H9 (cell line): ENCODE results near the gene UBP1. TPM values are rescaled to one million over a fixed set of nuclear protein-coding genes. Genes with fewer than 3 reads are reported as not detected.

ENCODE experiments used
- DNase-seq: peaks from one replicate; pipeline ENCODE4 v3.0.0-alpha.2; 2017
- H2AFZ ChIP-seq: one replicate; pipeline ENCODE4 v1.6.1; 2013; ENCODE audit warnings: mild to moderate bottlenecking, low read length, control low read depth, moderate library complexity
- H2AK5ac ChIP-seq: 2 replicates; pipeline ENCODE4 v1.6.1; 2013; ENCODE audit warnings: low read length, control low read depth, mixed read lengths; ENCODE audit not compliant: insufficient read length
- H2BK120ac ChIP-seq: one replicate; pipeline ENCODE4 v1.6.1; 2013; ENCODE audit warnings: low read depth, mild to moderate bottlenecking, low read length, control low read depth, inconsistent platforms; ENCODE audit not compliant: poor library complexity, severe bottlenecking
- H2BK12ac ChIP-seq: 2 replicates; pipeline ENCODE4 v1.6.1; 2013; ENCODE audit warnings: low read length, control low read depth, mixed read lengths, low read depth; ENCODE audit not compliant: insufficient read length
- H2BK15ac ChIP-seq: 2 replicates; pipeline ENCODE4 v1.6.1; 2013; ENCODE audit warnings: low read depth, low read length, control low read depth
- H2BK20ac ChIP-seq: one replicate; pipeline ENCODE4 v1.6.1; 2013; ENCODE audit warnings: low read depth, mild to moderate bottlenecking, low read length, control low read depth, inconsistent platforms; ENCODE audit not compliant: poor library complexity, severe bottlenecking
- H2BK5ac ChIP-seq: 2 replicates; pipeline ENCODE4 v1.6.1; 2013; ENCODE audit warnings: low read length, control low read depth, mixed read lengths; ENCODE audit not compliant: insufficient read length
- H3K14ac ChIP-seq: 2 replicates; pipeline ENCODE4 v1.6.1; 2013; ENCODE audit warnings: low read length, control low read depth; ENCODE audit not compliant: insufficient read depth
- H3K18ac ChIP-seq: 2 replicates; pipeline ENCODE4 v1.6.1; 2013; ENCODE audit warnings: low read depth, mild to moderate bottlenecking, mixed read lengths, low read length, control low read depth; ENCODE audit not compliant: insufficient read length
- H3K23ac ChIP-seq: 2 replicates; pipeline ENCODE4 v1.6.1; 2013; ENCODE audit warnings: low read length, control low read depth, mixed read lengths, low read depth; ENCODE audit not compliant: insufficient read length
- H3K23me2 ChIP-seq: 2 replicates; pipeline ENCODE4 v1.6.1; 2013; ENCODE audit warnings: low read depth, mild to moderate bottlenecking, mixed read lengths, low read length, control low read depth; ENCODE audit not compliant: insufficient read length, poor library complexity, severe bottlenecking
- H3K27ac ChIP-seq: 2 replicates; pipeline ENCODE4 v1.5.1; 2013; ENCODE audit warnings: low read length, control low read depth, mixed read lengths, low read depth; ENCODE audit not compliant: insufficient read length
- H3K27me3 ChIP-seq: 2 replicates; pipeline ENCODE4 v1.6.1; 2013; ENCODE audit warnings: low read length, control low read depth, inconsistent platforms; ENCODE audit not compliant: insufficient read depth
- H3K4ac ChIP-seq: 2 replicates; pipeline ENCODE4 v1.6.1; 2013; ENCODE audit warnings: low read depth, mild to moderate bottlenecking, control low read depth, inconsistent platforms, low read length, moderate library complexity
- H3K4me1 ChIP-seq: 2 replicates; pipeline ENCODE4 v1.6.1; 2013; ENCODE audit warnings: low read length, control low read depth, inconsistent platforms; ENCODE audit not compliant: insufficient read depth
- H3K4me2 ChIP-seq: 2 replicates; pipeline ENCODE4 v1.6.1; 2013; ENCODE audit warnings: low read length, control low read depth, mixed read lengths; ENCODE audit not compliant: insufficient read length, insufficient read depth
- H3K56ac ChIP-seq: 2 replicates; pipeline ENCODE4 v1.6.1; 2013; ENCODE audit warnings: low read depth, mild to moderate bottlenecking, mixed read lengths, low read length, control low read depth; ENCODE audit not compliant: insufficient read length
- H3K79me1 ChIP-seq: 2 replicates; pipeline ENCODE4 v1.6.1; 2013; ENCODE audit warnings: low read depth, mild to moderate bottlenecking, moderate library complexity, low read length, control low read depth, inconsistent platforms; ENCODE audit not compliant: insufficient read depth, poor library complexity, severe bottlenecking
- H3K79me2 ChIP-seq: 2 replicates; pipeline ENCODE4 v1.6.1; 2013; ENCODE audit warnings: low read length, control low read depth, inconsistent platforms; ENCODE audit not compliant: insufficient read depth
- H3K9ac ChIP-seq: 2 replicates; pipeline ENCODE4 v1.6.1; 2013; ENCODE audit warnings: low read length, control low read depth, mixed read lengths; ENCODE audit not compliant: insufficient read length; ENCODE audit errors: extremely low read depth
- H3K9me3 ChIP-seq: one replicate; pipeline ENCODE4 v1.6.1; 2013; ENCODE audit warnings: low read depth, low read length, inconsistent platforms; ENCODE audit not compliant: control insufficient read depth
- H3T11ph ChIP-seq: one replicate; pipeline ENCODE4 v1.6.1; 2013; ENCODE audit warnings: mild to moderate bottlenecking, low read length, control low read depth, inconsistent platforms
- H4K20me1 ChIP-seq: one replicate; pipeline ENCODE4 v1.6.1; 2013; ENCODE audit not compliant: control insufficient read depth, insufficient read length, insufficient read depth
- H4K5ac ChIP-seq: 2 replicates; pipeline ENCODE4 v1.6.1; 2013; ENCODE audit warnings: low read depth, mild to moderate bottlenecking, mixed read lengths, low read length, control low read depth; ENCODE audit not compliant: insufficient read length
- H4K8ac ChIP-seq: replicated peaks from 2 replicates; pipeline ENCODE4 v1.6.1; 2013; ENCODE audit warnings: low read length, control low read depth, mixed read lengths, low read depth; ENCODE audit not compliant: insufficient read length
- H4K91ac ChIP-seq: 2 replicates; pipeline ENCODE4 v1.6.1; 2013; ENCODE audit warnings: low read depth, mild to moderate bottlenecking, moderate library complexity, mixed read lengths, low read length, control low read depth; ENCODE audit not compliant: insufficient read length
- H3K27ac Mint-ChIP-seq, 3 experiments: 2 replicates in 2 of 3; 3 replicates in 1 of 3; pipeline ENCODE4 v1.8.0; 2020 to 2021; ENCODE audit warnings: mixed read lengths in 3 of 3, mild to moderate bottlenecking in 1 of 3, moderate library complexity in 1 of 3
- H3K27me3 Mint-ChIP-seq: 2 replicates; pipeline ENCODE4 v1.8.0; 2021; ENCODE audit warnings: low read depth, mild to moderate bottlenecking, moderate library complexity, mixed read lengths
- H3K36me3 Mint-ChIP-seq, 3 experiments: 2 replicates in 2 of 3; 3 replicates in 1 of 3; pipeline ENCODE4 v1.8.0; 2020 to 2021; ENCODE audit warnings: low read depth in 3 of 3, mixed read lengths in 3 of 3; ENCODE audit not compliant: insufficient read depth in 1 of 3
- H3K4me1 Mint-ChIP-seq, 2 experiments: 2 replicates each; pipeline ENCODE4 v1.8.0; 2020; ENCODE audit warnings: mixed read lengths in 2 of 2
- H3K4me3 Mint-ChIP-seq, 2 experiments: 2 replicates in 1 of 2; 3 replicates in 1 of 2; pipeline ENCODE4 v1.8.0; 2020 to 2021; ENCODE audit warnings: mild to moderate bottlenecking in 2 of 2, mixed read lengths in 2 of 2, moderate library complexity in 1 of 2
- H3K9me3 Mint-ChIP-seq, 2 experiments: 2 replicates in 1 of 2; 3 replicates in 1 of 2; pipeline ENCODE4 v1.8.0; 2020; ENCODE audit warnings: mild to moderate bottlenecking in 2 of 2, mixed read lengths in 2 of 2, moderate library complexity in 1 of 2
- CTCF ChIP-seq: fragments of 200-600 bp; sonication (generic); conservative IDR thresholded peaks from 3 replicates; pipeline ENCODE4 v1.8.0; 2021; ENCODE audit warnings: antibody characterized with exemption, mild to moderate bottlenecking
- total RNA-seq: library from RNA; stranded (reverse); gene quantifications from 2 replicates; pipeline ENCODE4 v1.2.1, GENCODE V29; 2021

The UBP1 gene
- total RNA-seq, 1 experiment from 2014 or later: 103 TPM

- peaks cover 10% of the 10 kb centered on the region in 2 experiments for H3K4me1 Mint-ChIP-seq
- Histone ChIP-seq H2BK12ac (no peak overlapping the region), H3K27me3 (no peaks in the 10 kb centered on the region), H2AFZ (no peak overlapping the region), H3K18ac (no peak overlapping the region), H3K27ac (no peak overlapping the region), H2BK20ac (no peak overlapping the region), H3T11ph (no peak overlapping the region), H2BK120ac (no peak overlapping the region), H4K20me1 (no peaks in the 10 kb centered on the region), H3K4me2 (no peak overlapping the region), H3K14ac (no peak overlapping the region), H2BK5ac (no peak overlapping the region), H4K5ac (no peak overlapping the region), H3K9me3 (no peaks in the 10 kb centered on the region), H3K4ac (no peak overlapping the region), H4K8ac (no peak overlapping the region), H2BK15ac (no peak overlapping the region), H3K9ac (no peak overlapping the region), H3K23ac (no peak overlapping the region), H3K4me1 (no peaks in the 10 kb centered on the region), H3K79me1 (no peaks in the 10 kb centered on the region), H4K91ac (no peak overlapping the region), H3K23me2 (no peaks in the 10 kb centered on the region), H3K79me2 (no peaks in the 10 kb centered on the region), H2AK5ac (no peak overlapping the region), H3K56ac (no peak overlapping the region)
- no peaks in the 10 kb centered on the region for H3K36me3 Mint-ChIP-seq
- TF ChIP-seq CTCF: no peak
- peak overlapping the region in 1 of 3 experiments; percentile 39; a peak in 2 of 7 replicates for H3K27ac Mint-ChIP-seq
- H3K4me3 Mint-ChIP-seq: no peak overlapping the region
- no peaks in the 10 kb centered on the region for H3K27me3 Mint-ChIP-seq
- no peak for DNase-seq
- H3K9me3 Mint-ChIP-seq: no peaks in the 10 kb centered on the region
Observed at GRCh38 chr3:33364060-33364459, 76.1 kb downstream of the UBP1 start.
